WTC11 (cell line): Measurements from ENCODE around the gene MAML3. TPM values are rescaled to one million over a fixed set of nuclear protein-coding genes. Genes with fewer than 3 reads are reported as not detected.

Experiments used
- ATAC-seq: fragments of 200-7000 bp; cut with Tn5 transposase; 2 replicates; pipeline ENCODE4 v1.10.0; 2021; ENCODE audit warnings: mild to moderate bottlenecking, moderate library complexity
- CTCF ChIA-PET: fragments of 300-600 bp; sonication (Branson Sonifier 250); formaldehyde crosslinking; loops from one replicate; lab custom pipeline; 2021; ENCODE audit warnings: antibody characterized with exemption; lab: Charles Lee
- POLR2A ChIA-PET: fragments of 350-600 bp; sonication (Branson Sonifier 250); formaldehyde crosslinking; loops from one replicate; lab custom pipeline; 2021; ENCODE audit warnings: antibody characterized with exemption; lab: Charles Lee
- DNase-seq: peaks from one replicate; pipeline ENCODE4 v3.0.0; 2021; ENCODE audit warnings: low spot score
- H3K27ac Mint-ChIP-seq: 2 replicates; pipeline ENCODE4 v1.8.0; 2021; ENCODE audit warnings: mixed read lengths
- H3K27me3 Mint-ChIP-seq: 2 replicates; pipeline ENCODE4 v1.8.0; 2021; ENCODE audit warnings: low read depth, mild to moderate bottlenecking, moderate library complexity, mixed read lengths
- H3K36me3 Mint-ChIP-seq: 2 replicates; pipeline ENCODE4 v1.8.0; 2021; ENCODE audit warnings: mixed read lengths
- H3K4me1 Mint-ChIP-seq: 2 replicates; pipeline ENCODE4 v1.8.0; 2022; ENCODE audit warnings: mixed read lengths
- H3K4me3 Mint-ChIP-seq: 2 replicates; pipeline ENCODE4 v1.8.0; 2021; ENCODE audit warnings: mild to moderate bottlenecking, moderate library complexity, mixed read lengths
- H3K9me3 Mint-ChIP-seq: 2 replicates; pipeline ENCODE4 v1.8.0; 2021; ENCODE audit warnings: mixed read lengths
- ATF2 ChIP-seq: sonication (generic); formaldehyde crosslinking; IDR thresholded peaks from 2 replicates; pipeline ENCODE4 v1.8.1; 2022; ENCODE audit warnings: low read depth, missing genetic modification reagents, borderline replicate concordance
- CDX4 ChIP-seq: fragments of 250-450 bp; sonication (Bioruptor Pico); IDR thresholded peaks from 2 replicates; pipeline ENCODE4 v1.9.0; 2021; ENCODE audit warnings: moderate library complexity, mild to moderate bottlenecking, inconsistent platforms, borderline replicate concordance
- CREB1 ChIP-seq: sonication (generic); formaldehyde crosslinking; IDR thresholded peaks from 2 replicates; pipeline ENCODE4 v1.8.0; 2023; ENCODE audit warnings: mild to moderate bottlenecking, missing genetic modification reagents
- CREM ChIP-seq: sonication (generic); formaldehyde crosslinking; IDR thresholded peaks from 2 replicates; pipeline ENCODE4 v1.8.1; 2022; ENCODE audit warnings: mild to moderate bottlenecking, missing genetic modification reagents, moderate library complexity
- CTCF ChIP-seq: fragments of 200-600 bp; IDR thresholded peaks from 2 replicates; pipeline ENCODE4 v1.8.0; 2022; ENCODE audit warnings: antibody characterized with exemption
- E2F1 ChIP-seq: sonication (generic); formaldehyde crosslinking; IDR thresholded peaks from 2 replicates; pipeline ENCODE4 v1.8.0; 2022; ENCODE audit warnings: mild to moderate bottlenecking, missing genetic modification reagents
- ERG ChIP-seq: fragments of 250-450 bp; sonication (Bioruptor Pico); IDR thresholded peaks from 2 replicates; pipeline ENCODE4 v1.8.0; 2021; ENCODE audit warnings: mild to moderate bottlenecking
- ESRRA ChIP-seq: sonication (generic); formaldehyde crosslinking; IDR thresholded peaks from 2 replicates; pipeline ENCODE4 v1.8.1; 2022; ENCODE audit warnings: mild to moderate bottlenecking, missing genetic modification reagents, borderline replicate concordance
- FOXK1 ChIP-seq: sonication (generic); formaldehyde crosslinking; IDR thresholded peaks from 2 replicates; pipeline ENCODE4 v1.8.0; 2022; ENCODE audit warnings: mild to moderate bottlenecking, moderate library complexity, missing genetic modification reagents
- KAT7 ChIP-seq: sonication (generic); formaldehyde crosslinking; IDR thresholded peaks from 2 replicates; pipeline ENCODE4 v1.8.1; 2023; ENCODE audit warnings: missing genetic modification reagents, mild to moderate bottlenecking, borderline replicate concordance
- MLX ChIP-seq: sonication (generic); formaldehyde crosslinking; IDR thresholded peaks from 2 replicates; pipeline ENCODE4 v1.8.1; 2023; ENCODE audit warnings: mild to moderate bottlenecking, missing genetic modification reagents, moderate library complexity
- MXD4 ChIP-seq: fragments of 250-450 bp; sonication (Bioruptor Pico); IDR thresholded peaks from 2 replicates; pipeline ENCODE4 v1.8.0; 2021; ENCODE audit warnings: mild to moderate bottlenecking, moderate library complexity, borderline replicate concordance
- MYBL2 ChIP-seq: sonication (generic); formaldehyde crosslinking; IDR thresholded peaks from 2 replicates; pipeline ENCODE4 v1.8.1; 2023; ENCODE audit warnings: mild to moderate bottlenecking, moderate library complexity, missing genetic modification reagents
- NFATC4 ChIP-seq: fragments of 250-450 bp; sonication (Bioruptor Pico); IDR thresholded peaks from 2 replicates; pipeline ENCODE4 v1.9.0; 2021; ENCODE audit warnings: mild to moderate bottlenecking
- NFYB ChIP-seq: sonication (generic); formaldehyde crosslinking; conservative IDR thresholded peaks from 2 replicates; pipeline ENCODE4 v1.8.0; 2022; ENCODE audit warnings: low read depth, missing genetic modification reagents
- STAT6 ChIP-seq: sonication (generic); formaldehyde crosslinking; conservative IDR thresholded peaks from 2 replicates; pipeline ENCODE4 v1.8.1; 2023; ENCODE audit warnings: mild to moderate bottlenecking, low read depth, missing genetic modification reagents, moderate library complexity
- TEAD1 ChIP-seq: sonication (generic); formaldehyde crosslinking; IDR thresholded peaks from 2 replicates; pipeline ENCODE4 v1.8.0; 2022; ENCODE audit warnings: mild to moderate bottlenecking, missing genetic modification reagents
- TEAD4 ChIP-seq: sonication (generic); formaldehyde crosslinking; IDR thresholded peaks from 2 replicates; pipeline ENCODE4 v1.8.0; 2022; ENCODE audit warnings: mild to moderate bottlenecking, missing genetic modification reagents
- ZNF317 ChIP-seq: sonication (generic); formaldehyde crosslinking; IDR thresholded peaks from 2 replicates; pipeline ENCODE4 v1.8.1; 2023; ENCODE audit warnings: low read depth, mild to moderate bottlenecking, moderate library complexity, missing genetic modification reagents, borderline replicate concordance
- ZNF396 ChIP-seq: fragments of 250-450 bp; sonication (Bioruptor Pico); IDR thresholded peaks from 2 replicates; pipeline ENCODE4 v1.8.0; 2021; ENCODE audit warnings: mild to moderate bottlenecking, moderate library complexity, borderline replicate concordance
- ZNF425 ChIP-seq: fragments of 250-450 bp; sonication (Bioruptor Pico); conservative IDR thresholded peaks from 2 replicates; pipeline ENCODE4 v1.9.0; 2021; ENCODE audit warnings: mild to moderate bottlenecking
- ZNF671 ChIP-seq: fragments of 250-450 bp; sonication (Bioruptor Pico); IDR thresholded peaks from 2 replicates; pipeline ENCODE4 v1.8.0; 2021; ENCODE audit warnings: mild to moderate bottlenecking
- ZSCAN18 ChIP-seq: fragments of 250-450 bp; sonication (Bioruptor Pico); IDR thresholded peaks from 2 replicates; pipeline ENCODE4 v2.1.2; 2022; ENCODE audit warnings: mild to moderate bottlenecking, moderate library complexity
- total RNA-seq: library from RNA; stranded (reverse); gene quantifications from 3 replicates; pipeline ENCODE4 v1.2.3, GENCODE V29; 2021

The MAML3 gene
- total RNA-seq, 1 experiment from 2014 or later = 7.4 TPM

- ChIA-PET POLR2A (no interaction called here), CTCF (no interaction called here)
- H3K36me3 Mint-ChIP-seq = no peaks in the 10 kb centered on the region
- H3K27me3 Mint-ChIP-seq = no peaks in the 10 kb centered on the region
- H3K4me3 Mint-ChIP-seq = no peak overlapping the region
- no peak overlapping the region for H3K27ac Mint-ChIP-seq
- ATAC-seq = no peak
- H3K4me1 Mint-ChIP-seq = no peaks in the 10 kb centered on the region
- no peak for DNase-seq
- TF ChIP-seq ATF2 (CRISPR knock-in tag) = no peak
- TF ChIP-seq NFATC4 (CRISPR knock-in tag) = no peak
- no peak for TF ChIP-seq ZNF425 (CRISPR knock-in tag)
- no peak for TF ChIP-seq NFYB (CRISPR knock-in tag)
- TF ChIP-seq MXD4 (CRISPR knock-in tag) = no peak
- TF ChIP-seq ERG (CRISPR knock-in tag) = no peak
- TF ChIP-seq FOXK1 = no peak
- no peak for TF ChIP-seq ZNF671 (CRISPR knock-in tag)
- TF ChIP-seq MYBL2 (CRISPR knock-in tag) = no peak
- TF ChIP-seq MLX (CRISPR knock-in tag) = no peak
- H3K9me3 Mint-ChIP-seq = no peaks in the 10 kb centered on the region
Measured at GRCh38 chr4:140176735-140177134, 22.8 kb upstream of the MAML3 start.

- H3K27me3 Mint-ChIP-seq = no peaks in the 10 kb centered on the region
- CTCF ChIA-PET = no interaction called here
- no peak for TF ChIP-seq STAT6 (CRISPR knock-in tag)
- TF ChIP-seq CDX4 (CRISPR knock-in tag) = no peak
- no peak for TF ChIP-seq ZNF317 (CRISPR knock-in tag)
- no peak for TF ChIP-seq E2F1 (CRISPR knock-in tag)
- TF ChIP-seq TEAD4 (CRISPR knock-in tag) = no peak
- no peak for TF ChIP-seq KAT7
- no peak for TF ChIP-seq ESRRA
- TF ChIP-seq CTCF = no peak
- TF ChIP-seq ZNF671 (CRISPR knock-in tag) = no peak
- TF ChIP-seq CREB1 (CRISPR knock-in tag) = no peak
- no peak for TF ChIP-seq TEAD1 (CRISPR knock-in tag)
- TF ChIP-seq ZNF396 (CRISPR knock-in tag) = no peak
- no peak for TF ChIP-seq ZSCAN18 (CRISPR knock-in tag)
- TF ChIP-seq CREM (CRISPR knock-in tag) = no peak
Measured at GRCh38 chr4:140174543-140174942, 20.6 kb upstream of the MAML3 start.

More at GRCh38 chr4:140174543-140174942, 20.6 kb upstream of the MAML3 start:
- Mint-ChIP-seq H3K36me3 (no peaks in the 10 kb centered on the region), H3K4me1 (no peaks in the 10 kb centered on the region), H3K27ac (no peak overlapping the region), H3K9me3 (no peaks in the 10 kb centered on the region), H3K4me3 (no peak overlapping the region)
- DNase-seq (no peak), ATAC-seq (no peak)
- POLR2A ChIA-PET = no interaction called here
